ENCODE results near the gene SCYGR6. TPM values are rescaled to one million over a fixed set of nuclear protein-coding genes. Genes with fewer than 3 reads are reported as not detected.

Gene SCYGR6
- total RNA-seq, 2 donors from 2014 or later = not detected

DNA sequence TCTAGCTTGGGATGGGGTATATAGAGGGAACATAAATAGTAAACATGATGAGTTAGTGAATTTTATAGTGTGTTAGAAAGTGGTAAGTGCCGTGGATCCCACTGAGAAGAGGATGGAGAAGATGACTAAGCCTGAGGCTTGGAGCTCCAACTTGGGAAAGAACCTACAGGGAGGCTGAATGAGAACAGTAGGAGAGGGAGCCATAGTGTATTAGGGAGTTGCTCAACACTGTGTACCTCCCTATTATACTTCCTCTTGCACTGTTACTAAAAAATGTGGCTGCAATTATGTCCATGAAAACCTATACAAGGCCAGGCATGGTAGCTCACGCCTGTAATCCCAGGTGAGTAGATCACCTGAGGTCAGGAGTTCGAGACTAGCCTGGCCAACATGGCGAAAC, 3.9 kb downstream of the SCYGR6 start:
- no peak for DNase-seq
- WGBS, 2 donors = 77 to 86% methylated on average over 4 of the region's 4 CpGs
- intact Hi-C loops (cut with DNase I) = no loop called here

DNA sequence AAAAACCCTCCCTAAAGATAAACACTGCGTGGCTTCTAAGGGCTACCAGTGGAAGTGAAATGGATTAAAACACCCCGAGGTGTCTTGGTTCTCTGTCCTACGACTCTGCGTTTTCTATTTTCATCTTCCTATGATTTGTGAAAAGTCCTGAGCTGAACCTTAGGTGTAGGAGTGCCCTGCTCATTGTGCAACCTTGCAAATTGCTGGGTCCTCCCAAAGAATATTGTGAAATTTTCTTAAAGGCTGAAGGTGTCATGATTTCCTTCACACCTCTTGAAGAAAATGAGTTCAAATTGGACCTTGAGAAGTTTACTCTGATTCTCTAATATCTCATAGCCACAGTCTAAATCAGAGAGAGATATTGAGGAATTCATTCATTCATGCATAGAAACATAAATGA, 4.9 kb downstream of the SCYGR6 start:
- TF ChIP-seq, protein P1, sequence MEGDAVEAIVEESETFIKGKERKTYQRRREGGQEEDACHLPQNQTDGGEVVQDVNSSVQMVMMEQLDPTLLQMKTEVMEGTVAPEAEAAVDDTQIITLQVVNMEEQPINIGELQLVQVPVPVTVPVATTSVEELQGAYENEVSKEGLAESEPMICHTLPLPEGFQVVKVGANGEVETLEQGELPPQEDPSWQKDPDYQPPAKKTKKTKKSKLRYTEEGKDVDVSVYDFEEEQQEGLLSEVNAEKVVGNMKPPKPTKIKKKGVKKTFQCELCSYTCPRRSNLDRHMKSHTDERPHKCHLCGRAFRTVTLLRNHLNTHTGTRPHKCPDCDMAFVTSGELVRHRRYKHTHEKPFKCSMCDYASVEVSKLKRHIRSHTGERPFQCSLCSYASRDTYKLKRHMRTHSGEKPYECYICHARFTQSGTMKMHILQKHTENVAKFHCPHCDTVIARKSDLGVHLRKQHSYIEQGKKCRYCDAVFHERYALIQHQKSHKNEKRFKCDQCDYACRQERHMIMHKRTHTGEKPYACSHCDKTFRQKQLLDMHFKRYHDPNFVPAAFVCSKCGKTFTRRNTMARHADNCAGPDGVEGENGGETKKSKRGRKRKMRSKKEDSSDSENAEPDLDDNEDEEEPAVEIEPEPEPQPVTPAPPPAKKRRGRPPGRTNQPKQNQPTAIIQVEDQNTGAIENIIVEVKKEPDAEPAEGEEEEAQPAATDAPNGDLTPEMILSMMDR (IDR thresholded peaks at IDR 0.05) = no peak
- TF ChIP-seq POLR2A (IDR thresholded peaks at IDR 0.05) = no peak
- H3K27me3 ChIP-seq = no peaks in the 10 kb centered on the region
- DNase-seq (no peak), ATAC-seq (no peak)
- no peak overlapping the region for H3K4me3 ChIP-seq
- H3K9me3 ChIP-seq = no peaks in the 10 kb centered on the region
- H3K27ac ChIP-seq = no peak overlapping the region
- intact Hi-C loops (cut with DNase I) = no loop called here
- H3K4me1 ChIP-seq = peaks cover 14% of the 10 kb centered on the region
- WGBS, 2 donors = 80 to 87% methylated on average over 4 of the region's 4 CpGs
- no peaks in the 10 kb centered on the region for H3K36me3 ChIP-seq (replicated peaks in 1 of 2; ENCODE audit: insufficient read depth in 1 of 2, low read depth in 2 of 2)

More for the DNA sequence above, 3.9 kb downstream of the SCYGR6 start:
- TF ChIP-seq POLR2A (IDR thresholded peaks at IDR 0.05) = no peak
- TF ChIP-seq, protein P1 (IDR thresholded peaks at IDR 0.05) = no peak
- Histone ChIP-seq H3K36me3 (replicated peaks in 1 of 2; ENCODE audit: insufficient read depth in 1 of 2, low read depth in 2 of 2) (no peaks in the 10 kb centered on the region), H3K4me1 (peaks cover 14% of the 10 kb centered on the region), H3K9me3 (no peaks in the 10 kb centered on the region), H3K27me3 (no peaks in the 10 kb centered on the region), H3K4me3 (no peak overlapping the region), H3K27ac (no peak overlapping the region)
- no peak for ATAC-seq

DNA sequence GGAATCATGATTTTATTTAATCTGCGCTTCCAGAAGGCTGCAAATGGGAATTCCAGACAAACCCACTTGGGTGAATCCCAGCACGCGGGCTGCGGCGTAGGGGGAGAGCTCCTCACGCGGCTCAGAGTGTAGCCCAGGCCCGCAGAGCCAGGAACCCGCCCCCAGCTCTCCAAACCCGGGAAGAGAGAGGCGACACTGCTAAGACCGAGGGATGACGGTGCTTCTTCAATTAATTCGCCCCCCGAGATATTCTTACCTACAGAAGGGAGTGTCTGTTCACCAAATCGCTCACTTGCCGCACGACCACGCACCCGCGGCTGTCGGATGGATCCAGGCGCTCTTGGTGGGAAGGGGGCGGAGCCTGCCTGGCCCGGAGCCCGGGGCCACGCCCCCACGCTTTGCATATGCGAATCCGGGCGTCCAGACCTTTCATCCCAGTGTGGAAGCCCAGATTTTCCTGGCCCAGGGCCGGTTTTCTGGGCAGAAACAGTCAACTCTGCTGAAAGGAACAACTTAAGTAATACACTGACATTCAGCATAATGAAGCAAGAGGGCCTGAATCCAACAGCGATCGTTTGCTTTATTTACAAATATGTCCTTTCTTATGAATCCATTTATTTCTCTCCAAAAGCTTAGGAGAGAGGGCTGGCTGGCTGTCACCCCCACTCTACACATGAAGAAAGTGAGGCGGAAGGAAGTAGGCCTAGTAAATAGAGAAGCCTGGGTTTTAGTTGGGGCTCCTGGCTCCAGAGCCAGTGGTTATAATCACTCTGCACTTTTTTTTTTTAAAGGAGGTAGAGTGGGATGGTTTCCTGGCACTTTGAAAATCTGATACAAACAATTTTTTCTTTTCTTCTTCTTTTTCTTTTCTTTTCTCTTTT, 6.6 kb downstream of the SCYGR6 start, which contains the start of gene SLC19A3:
Gene SLC19A3 (minus strand): TSS at position 342 of the 881 bp plus-strand sequence. CDS start 15,710 bp downstream, outside the sequence.
- DNase-seq (peak; percentile 72 to 90 (median 84)), ATAC-seq (peak; percentile 84)
- WGBS, 2 donors = 6 to 15% methylated on average over 7 to 34 of the region's 35 CpGs
- Histone ChIP-seq H3K4me1 (peaks cover 14% of the 10 kb centered on the region), H3K9me3 (no peaks in the 10 kb centered on the region), H3K27me3 (no peaks in the 10 kb centered on the region), H3K36me3 (replicated peaks in 1 of 2; ENCODE audit: insufficient read depth in 1 of 2, low read depth in 2 of 2) (no peaks in the 10 kb centered on the region), H3K4me3 (peak within 1 kb of the TSS in 1 of 2 donors; percentile 15), H3K27ac (peak within 1 kb of the TSS in 3 of 4 donors; percentile 45 to 68 (median 54))
- no peak for TF ChIP-seq POLR2A (IDR thresholded peaks at IDR 0.05)
- TF ChIP-seq, protein P1 (IDR thresholded peaks at IDR 0.05) = no peak
- intact Hi-C loops (cut with DNase I) = no loop called here

DNA sequence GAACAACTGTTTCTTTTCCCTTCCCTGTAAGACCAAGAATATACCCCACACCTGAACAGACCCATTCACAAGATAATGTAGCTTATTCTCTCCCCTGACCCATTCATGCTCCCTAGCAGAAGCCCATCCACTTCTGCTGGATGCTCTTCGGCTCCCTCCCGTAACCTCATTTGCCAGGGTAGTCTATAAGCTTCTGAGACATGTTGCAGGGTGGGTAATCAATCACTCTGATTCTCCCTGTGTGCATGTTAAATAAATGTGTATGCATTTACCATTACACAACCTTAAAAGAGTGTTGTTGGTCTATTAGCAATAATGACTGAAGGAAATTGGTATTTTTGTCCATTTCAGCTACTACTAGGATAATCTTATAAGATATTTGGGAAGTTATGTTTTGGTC, 8.1 kb downstream of the SCYGR6 start:
- 84% methylated on average over 2 of the region's 2 CpGs; no CpG with 5 or more reads in 1 of the 2 donors for WGBS, 2 donors
- Histone ChIP-seq H3K4me1 (peaks cover 14% of the 10 kb centered on the region), H3K36me3 (replicated peaks in 1 of 2; ENCODE audit: insufficient read depth in 1 of 2, low read depth in 2 of 2) (no peaks in the 10 kb centered on the region), H3K4me3 (no peak overlapping the region), H3K27me3 (no peaks in the 10 kb centered on the region), H3K9me3 (no peaks in the 10 kb centered on the region), H3K27ac (no peak overlapping the region)
- intact Hi-C loops (cut with DNase I) = no loop called here
- TF ChIP-seq, protein P1 (IDR thresholded peaks at IDR 0.05) = no peak
- no peak for TF ChIP-seq POLR2A (IDR thresholded peaks at IDR 0.05)
- DNase-seq = no peak
- ATAC-seq = no peak
